Measurements from ENCODE around the gene CENPP. TPM values are rescaled to one million over a fixed set of nuclear protein-coding genes. Genes with fewer than 3 reads are reported as not detected.
"Not testable (repeated sequence)": the region's sequence is repeated elsewhere in the genome, so short reads cannot be mapped to it uniquely, and the experiment has no call there.

Gene CENPP
- total RNA-seq, 1 donor from 2014 or later: 10.6 TPM

DNA sequence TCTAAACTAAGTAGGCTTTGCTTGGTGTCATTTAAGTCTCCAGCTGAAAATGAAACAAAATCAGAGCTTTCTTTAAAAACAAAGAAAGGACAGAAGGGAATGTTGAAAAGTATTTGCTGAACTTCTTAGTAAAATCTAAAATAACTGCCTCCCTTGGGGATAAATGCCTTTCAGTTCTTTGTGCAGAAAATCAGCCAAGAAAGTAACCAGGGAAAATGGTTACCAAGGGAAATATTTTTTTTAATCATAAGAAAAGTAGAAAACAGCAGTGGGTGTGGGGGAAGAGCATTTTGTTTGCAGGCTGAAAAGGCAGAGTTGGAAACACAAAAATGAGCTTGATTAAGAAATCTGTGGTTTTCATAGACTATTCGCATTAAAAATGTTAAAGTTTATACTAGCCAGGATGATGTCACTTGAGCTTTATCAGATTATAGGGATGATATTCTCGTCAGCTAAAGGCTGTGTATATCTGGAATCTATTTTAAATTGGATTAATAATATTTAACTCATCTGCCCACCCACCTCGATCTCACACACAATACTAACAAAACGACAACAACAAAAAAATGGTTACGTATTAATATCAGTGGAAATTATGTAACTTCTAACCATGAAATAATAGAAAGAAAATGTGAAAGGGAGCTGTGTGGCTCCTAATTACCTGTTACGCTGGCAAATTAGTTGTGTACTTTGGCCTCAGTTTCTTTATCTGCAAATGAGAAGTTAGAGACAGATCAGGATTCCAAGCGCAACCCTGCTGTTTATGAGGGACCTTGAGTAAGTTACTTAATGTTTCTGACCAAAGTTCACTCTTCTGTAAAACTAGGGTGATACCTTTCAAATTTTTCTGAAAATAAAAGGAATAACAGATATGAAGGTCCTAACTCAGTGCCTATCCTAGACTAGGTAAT, 210.4 kb downstream of the CENPP start, which contains the start of gene ECM2:
Gene ECM2 (minus strand): TSS at position 51 of the 911 bp plus-strand sequence. CDS start 13,124 bp downstream, outside the sequence.
- DNase-seq (ENCODE audit: low spot score): no peak

DNA sequence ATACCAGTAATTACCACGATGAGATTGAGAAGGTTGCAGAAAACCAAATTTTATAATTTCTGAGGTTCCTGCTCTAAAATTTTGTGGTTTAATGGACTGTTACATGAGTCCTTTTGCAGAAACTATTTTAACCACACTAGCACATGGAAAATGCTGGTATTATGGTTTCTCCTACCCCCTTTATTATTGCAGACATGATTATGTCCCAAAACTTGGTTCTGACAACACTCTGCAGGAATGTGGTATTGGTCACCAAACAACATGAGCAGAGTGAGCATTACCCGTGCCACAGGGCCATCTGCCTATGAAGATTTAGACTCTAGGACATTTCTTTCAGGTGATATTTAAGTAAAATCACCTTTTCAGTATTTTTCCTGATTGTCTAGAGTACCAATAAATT, 212.8 kb downstream of the CENPP start:
- DNase-seq (ENCODE audit: low spot score): no peak

DNA sequence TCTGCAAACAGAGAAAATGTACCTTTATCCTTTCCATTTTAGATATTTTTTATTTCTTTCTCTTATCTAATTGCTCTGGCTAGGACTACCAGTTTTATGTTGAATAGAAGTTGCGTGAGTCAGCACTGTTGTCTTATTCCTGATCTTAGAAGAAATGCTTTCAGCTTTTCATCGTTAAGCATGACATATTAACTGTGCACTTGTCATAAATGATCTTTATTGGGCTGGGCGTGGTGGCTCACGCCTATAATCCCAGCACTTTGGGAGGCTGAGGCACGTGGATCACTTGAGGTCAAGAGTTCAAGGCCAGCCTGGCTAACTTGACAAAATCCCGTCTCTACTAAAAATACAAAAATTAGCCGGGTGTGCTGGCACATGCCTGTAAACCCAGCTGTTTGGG, 218.2 kb downstream of the CENPP start:
- DNase-seq (ENCODE audit: low spot score): no peak

DNA sequence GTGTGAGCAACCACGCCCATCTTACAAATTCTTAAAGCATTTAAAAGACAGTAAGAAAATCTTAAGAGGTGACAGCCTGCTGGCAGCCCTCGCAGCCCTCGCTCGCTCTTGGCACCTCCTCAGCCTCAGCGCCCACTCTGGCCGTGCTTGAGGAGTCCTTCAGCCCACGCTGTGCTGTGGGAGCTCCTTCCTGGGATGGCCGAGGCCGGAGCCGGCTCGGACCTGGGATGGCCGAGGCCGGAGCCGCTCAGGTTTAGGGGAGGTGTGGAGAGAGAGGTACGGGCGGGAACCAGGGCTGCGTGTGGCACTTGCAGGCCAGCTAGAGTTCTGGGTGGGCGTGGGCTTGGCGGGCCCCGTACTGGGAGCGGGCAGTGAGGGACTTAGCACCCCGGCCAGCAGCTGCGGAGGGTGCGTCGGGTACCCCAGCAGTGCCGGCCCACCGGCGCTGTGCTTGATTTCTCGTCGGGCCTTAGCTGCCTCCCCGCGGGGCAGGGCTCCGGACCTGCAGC, 219.3 kb downstream of the CENPP start:
- DNase-seq (ENCODE audit: low spot score): no peak

DNA sequence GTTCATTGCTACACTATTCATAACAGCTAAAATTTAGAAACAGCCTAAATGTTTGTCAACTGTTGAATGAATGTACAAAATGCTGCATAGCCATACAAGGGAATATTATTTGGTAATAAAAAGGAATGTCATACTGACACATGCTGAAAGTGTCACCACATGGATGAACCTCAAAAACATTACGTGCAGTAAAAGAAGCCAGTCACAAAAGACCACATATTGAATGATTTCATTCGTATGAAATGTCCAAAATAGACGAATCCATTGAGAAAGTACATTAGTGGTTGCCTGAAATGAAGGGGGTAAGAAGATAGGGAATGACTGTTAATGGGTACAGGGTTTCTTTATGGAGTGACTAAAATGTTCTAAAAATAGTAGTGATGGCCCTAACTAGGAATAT, 221.6 kb downstream of the CENPP start:
- no peak for DNase-seq (ENCODE audit: low spot score)

DNA sequence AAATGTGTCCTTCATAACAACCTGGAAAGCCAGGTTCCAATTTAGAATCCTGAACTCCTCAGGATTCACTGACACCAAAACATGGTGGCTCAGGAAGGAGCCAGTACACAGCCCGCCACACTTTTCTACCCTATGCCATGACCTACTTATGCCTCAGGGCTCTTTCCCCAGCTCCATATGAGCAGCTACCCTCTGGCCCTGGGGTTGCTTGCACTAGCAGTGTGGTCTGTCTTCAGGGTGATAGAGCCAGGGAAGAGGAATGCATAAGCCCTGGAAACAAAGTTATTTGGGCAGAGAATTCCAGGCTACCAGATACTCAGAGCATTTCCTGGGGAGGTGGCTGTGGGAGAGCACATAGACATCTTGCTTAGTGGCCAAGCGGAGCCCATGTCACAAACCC, 225.0 kb downstream of the CENPP start:
- no peak for DNase-seq (ENCODE audit: low spot score)

DNA sequence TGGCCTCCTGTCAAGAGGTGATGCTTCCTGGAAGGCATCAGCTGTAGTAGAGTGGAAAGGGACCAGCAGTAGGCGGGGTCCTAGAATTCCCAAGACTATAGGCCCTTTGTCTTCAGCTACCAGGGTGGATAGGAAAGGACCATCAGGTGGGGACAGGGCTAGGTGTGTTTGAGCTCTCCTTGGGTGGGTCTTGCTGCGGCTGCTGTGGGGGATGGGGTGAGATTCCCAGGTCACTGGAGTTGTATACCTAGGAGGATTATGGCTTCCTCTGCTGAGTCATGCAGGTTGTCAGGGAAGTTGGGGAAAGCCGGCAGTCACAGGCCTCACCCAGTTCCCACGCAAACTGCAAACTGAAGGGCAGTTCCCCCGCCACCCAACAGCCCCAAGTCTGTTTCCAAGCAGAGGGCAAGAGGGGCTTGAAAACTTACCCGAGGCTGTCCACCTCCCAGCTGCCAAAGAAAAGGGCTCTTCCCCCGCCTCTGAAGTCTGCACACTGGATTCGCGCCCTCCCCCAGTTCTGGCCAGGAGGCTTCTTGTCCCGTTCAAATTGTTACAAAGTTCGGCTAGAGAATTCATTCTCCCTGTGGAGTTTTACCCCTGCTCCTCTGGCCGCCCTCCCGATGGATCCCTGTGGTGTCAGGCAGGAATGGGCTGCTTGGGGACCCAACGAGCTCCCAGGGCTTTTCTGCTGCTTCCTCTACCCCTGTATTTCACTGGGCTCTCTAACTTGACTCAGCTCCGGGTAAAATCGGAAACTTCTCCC, 233.0 kb downstream of the CENPP start:
- no peak for DNase-seq (ENCODE audit: low spot score)

DNA sequence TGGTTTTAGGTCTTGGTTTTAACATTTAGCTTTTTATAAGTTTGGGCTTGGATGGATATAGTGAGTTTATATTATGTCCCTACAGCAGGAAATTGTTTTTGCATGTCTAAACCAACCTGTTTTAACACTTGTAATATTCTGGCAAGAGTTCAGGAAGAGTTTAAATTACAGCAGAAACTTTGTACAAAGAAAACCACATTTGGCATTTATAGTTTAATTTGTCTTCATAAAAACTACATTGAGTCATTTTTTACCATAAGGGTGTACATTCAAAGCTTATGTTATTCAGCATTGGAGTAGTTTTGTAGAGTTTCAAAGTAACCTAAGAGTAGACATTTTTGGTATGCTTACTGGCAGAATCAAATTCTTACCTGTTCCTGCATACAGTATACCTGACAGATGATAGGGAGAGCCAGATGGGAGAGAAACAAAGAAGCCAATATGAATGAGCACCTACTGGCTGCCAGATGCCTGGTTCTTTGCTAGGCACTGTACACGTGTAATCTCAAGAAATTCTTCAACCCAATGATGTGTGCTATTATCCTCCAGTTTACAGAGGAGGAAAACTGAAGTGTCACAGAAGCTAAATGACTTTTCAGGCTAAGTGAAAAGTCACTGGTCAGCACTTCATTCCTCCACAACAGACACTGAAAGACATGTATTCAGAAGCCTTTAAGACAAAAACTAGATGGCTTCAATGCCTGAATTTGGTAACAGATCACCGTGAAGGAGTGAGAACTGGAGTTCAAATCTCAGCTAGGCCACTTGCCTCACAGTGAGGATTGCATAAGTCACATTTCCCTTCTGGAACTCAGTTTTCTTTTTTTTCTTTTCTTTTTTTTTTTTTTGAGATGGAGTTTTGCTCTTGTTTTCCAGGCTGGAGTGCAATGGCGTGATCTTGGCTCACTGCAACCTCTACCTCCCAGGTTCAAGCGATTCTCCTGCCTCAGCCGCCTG, 235.9 kb downstream of the CENPP start:
- DNase-seq (ENCODE audit: low spot score): no peak

DNA sequence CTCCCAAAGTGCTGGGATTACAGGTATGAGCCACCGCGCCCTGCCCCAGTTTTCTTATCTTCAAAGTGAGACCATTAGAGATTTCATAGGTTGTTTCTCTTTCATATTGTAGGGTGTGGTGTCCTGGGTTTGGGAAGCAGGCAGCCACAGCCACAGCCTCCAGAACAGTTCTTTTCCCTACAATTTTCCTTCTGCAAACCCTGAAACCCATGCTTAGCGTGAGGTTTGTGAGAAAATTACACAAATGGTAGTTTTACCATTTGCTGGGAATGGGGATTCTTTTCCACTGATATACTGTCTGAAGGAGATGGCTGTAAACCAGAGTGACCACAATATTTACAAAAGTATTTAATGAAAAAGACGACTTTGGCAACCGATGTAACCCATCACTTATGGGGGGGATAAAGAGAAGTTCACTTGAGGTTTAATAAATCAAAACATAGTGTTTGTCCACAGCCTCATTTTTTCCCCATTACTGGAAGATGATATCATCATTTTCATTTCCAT, 236.8 kb downstream of the CENPP start:
- DNase-seq (ENCODE audit: low spot score): no peak

DNA sequence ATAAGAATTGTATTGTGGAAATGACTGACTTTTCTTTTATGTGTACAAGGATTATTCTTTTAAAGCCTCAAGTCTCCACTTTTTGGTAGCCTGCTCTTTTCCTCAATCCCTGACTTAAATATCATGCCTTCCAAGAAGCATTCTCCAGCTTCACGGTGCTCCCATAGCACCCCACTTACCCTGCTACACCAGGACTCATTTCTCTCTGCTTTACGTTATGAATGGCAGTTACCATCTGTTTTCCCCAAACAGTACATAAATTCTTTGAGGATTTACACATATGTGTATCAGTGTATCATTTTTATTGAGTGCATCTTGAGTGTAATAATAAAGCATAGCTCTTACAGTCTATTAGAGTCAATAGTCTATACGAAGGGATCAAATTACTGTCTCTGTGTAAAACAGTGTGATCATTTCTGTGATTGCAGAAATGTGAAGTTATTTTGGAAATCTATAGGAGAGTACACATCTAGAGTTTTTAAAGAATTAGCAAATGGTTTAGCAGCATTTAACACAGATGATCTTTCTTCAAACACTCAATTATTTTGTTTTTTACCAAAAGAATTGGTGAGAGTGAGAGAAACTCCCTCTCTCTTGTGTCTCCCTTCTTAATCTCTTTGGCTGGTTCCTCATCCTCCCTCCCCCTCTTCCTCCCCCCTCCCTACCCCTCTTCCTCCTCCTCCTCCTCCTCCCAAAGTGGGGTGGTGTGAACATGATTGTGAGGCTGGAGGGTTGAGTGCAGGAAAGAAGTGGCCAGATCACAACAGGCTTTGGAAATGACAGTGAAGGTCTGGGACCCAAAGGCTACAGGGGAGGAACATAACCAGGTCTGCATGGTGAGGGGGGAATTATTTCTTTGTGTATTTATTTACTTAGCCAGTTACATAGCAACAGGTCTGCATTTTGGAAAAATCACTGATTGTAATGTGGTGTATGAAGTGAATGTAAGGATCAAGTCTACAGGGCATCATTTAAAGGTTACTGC, 237.7 kb downstream of the CENPP start:
- no peak for DNase-seq (ENCODE audit: low spot score)

DNA sequence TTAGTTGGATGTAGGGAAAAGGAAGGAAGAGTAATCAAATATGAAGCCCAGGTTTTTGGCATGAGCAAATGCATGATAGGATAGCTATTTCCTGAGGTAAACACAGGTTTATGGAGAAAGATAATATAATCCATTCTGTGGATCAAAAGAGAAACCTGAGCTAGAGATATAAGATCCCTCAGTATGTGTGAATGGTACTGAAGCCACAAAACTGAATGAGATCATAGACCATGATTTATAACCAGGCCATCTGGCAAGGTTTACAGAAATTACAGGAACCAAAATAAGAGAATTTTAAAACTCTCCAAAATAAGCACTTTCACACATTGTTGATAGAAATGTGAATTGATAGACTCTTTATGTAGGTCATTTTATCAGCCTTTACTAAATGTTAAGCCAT, 238.8 kb downstream of the CENPP start:
- no peak for DNase-seq (ENCODE audit: low spot score)

DNA sequence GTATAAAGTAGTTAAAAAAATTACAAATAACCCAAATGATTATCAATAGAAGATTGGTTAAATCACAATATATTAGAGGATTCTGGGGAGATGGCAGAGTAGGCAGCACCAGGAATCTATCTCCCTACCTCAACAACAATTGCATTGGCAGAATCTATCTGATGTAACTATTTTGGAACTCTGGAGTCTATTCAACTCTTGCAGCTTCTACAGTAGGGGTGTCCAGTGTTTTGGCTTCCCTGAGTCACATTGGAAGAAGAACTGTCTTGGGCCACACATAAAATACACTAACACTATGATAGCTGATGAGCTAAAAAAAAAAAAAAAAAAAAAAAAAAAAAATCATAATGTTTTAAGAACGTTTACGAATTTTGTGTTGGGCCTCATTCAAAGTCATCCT, 239.2 kb downstream of the CENPP start:
- DNase-seq (ENCODE audit: low spot score): no peak

DNA sequence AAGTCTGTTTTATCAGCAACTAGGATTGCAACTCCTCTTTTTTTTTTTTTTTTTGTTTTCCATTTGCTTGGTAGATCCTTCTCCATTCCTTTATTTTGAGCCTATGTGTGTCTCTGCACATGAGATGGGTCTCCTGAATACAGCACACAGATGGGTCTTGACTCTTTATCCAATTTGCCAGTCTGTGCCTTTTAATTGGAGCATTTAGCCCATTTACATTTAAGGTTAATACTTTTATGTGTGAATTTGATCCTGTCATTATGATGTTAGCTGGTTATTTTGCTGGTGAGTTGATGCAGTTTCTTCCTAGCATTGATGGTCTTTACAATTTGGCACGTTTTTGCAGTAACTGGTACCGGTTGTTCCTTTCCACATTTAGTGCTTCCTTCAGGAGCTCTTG, 246.1 kb downstream of the CENPP start:
- DNase-seq (ENCODE audit: low spot score): not testable (repeated sequence)

DNA sequence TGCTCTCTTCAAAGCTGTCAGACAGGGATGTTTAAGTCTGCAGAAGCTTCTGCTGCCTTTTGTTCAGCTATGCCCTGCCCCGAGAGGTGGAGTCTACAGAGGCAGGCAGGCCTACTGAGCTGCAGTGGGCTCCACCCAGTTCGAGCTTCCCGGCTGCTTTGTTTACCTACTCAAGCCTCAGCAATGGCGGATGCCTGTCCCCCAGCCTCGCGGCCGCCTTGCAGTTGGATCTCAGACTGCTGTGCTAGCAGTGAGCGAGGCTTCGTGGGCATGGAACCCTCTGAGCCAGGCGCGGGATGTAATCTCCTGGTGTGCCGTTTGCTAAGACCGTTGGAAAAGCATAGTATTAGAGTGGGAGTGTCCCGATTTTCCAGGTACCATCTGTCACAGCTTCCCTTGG, 247.9 kb downstream of the CENPP start:
- DNase-seq (ENCODE audit: low spot score): not testable (repeated sequence)

DNA sequence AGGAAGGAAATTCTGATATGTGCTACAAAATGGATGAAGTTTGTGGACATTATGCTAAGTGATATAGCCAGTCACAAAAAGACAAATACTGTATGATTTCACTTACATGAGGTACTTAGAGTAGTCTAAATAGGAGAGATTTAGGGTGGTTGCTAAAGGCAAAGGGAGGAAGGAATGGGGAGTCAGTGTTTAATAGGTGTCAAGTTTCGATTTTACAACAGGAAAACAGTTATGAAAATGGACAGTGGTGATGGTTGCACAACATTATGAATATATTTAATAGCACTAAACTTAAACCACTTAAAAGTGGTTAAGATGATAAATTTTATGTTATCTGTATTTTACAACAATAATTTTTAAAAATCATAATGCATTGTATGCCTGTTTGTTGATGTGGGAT, 250.4 kb downstream of the CENPP start:
- DNase-seq (ENCODE audit: low spot score): no peak

DNA sequence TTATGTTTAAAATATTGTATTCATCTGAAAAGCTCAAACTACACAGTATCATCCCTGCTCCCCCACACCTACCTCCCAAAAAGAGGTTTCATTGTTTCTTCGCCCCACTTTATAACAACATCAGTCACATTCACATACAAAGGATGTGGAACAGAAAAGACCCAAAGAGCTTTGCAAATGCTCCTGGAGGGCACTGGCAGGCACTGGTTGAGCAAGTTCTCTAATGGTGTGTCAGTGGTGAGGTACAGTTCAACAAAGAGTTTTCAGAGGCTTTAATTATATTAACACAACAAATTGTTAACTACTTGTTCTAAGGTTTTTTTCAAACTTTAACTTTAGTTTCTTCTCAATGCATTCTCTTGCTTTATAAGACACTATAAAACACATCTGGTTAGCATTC, 264.2 kb downstream of the CENPP start:
- DNase-seq (ENCODE audit: low spot score): no peak

DNA sequence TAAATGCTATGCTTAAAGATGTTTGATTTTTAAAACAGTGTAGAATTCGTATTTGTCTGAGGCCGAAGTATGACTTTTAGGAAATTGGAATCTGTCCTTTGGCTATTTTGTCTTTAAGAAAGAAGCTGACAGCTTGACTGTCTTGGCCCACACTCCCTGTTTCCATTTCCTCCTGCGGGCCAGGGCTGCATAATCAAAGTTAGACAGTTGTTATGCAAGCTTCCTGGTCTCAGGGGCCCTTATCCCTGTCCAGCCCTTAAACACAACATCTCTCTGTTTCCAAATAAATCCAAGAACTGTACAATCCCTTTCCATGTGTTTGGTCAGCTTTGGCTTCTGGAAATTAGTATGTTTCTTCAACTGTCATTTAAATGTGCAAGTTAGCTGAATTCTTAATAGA, 264.6 kb downstream of the CENPP start:
- DNase-seq (ENCODE audit: low spot score): no peak

DNA sequence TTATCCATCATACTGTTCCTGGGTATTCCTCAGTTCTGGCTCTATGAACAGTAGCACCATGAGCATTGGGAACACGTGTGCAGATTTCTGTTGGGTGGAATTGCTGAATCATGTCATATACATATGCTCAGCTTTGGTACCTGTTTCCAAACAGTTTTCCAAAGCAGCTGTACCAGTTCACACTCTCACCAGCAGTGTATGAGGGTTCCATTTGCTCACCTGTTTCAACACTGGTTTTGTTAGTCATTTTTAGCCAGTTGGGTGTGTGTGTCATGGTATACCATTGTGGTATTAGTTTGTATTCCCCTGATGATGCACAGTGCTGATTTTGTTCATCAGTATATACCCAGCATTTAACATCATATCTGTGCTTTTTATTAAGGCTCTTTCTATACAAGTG, 266.8 kb downstream of the CENPP start:
- DNase-seq (ENCODE audit: low spot score): no peak

DNA sequence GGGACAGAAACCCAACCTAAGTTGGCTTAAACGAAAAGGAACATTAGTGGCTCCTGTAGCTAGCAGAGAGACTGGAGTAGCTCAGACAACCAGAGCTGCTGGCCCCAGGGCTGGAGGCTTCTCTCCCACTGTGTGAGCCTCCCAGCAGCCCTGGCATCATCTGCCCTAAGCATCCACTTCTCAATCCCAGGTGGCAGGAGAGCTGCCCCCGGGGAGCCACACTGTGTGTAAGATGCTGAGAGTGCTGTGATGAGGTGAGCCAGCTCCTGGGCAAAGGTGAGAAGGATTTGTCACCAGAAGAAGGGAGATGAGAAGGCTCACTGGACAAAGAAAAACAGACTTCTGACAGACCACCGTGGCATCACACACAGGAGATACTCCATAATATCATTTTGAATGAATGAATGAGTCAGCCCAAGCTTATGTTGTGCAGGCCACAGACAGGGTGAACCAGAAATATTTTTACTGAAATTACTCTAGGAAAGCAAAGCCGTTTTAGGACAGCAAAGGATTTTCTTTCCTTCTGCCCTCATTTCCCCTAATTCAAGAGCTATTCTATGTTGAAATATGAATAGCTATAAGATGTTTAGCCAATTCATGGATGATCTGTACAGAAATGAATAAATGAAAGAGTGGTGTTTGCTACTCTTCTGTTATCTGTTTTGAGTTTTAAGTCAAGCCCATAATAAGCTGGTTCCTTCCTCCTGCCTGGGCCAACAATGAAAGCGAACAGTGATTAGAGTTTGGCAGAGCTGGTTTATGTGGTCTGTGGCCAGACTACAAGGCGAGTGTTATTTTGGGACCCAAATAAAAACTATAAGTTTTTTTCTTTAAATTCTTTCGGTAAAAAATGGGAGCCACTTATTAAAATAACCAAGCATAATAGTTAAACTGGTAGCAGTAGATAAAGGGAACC, 267.5 kb downstream of the CENPP start:
- DNase-seq (ENCODE audit: low spot score): no peak
